GM20431 (cell line): Measurements from ENCODE around the gene SDK1.

Experiments used
- in situ Hi-C: fragments of 300-500 bp; cut with MseI, MboI; formaldehyde crosslinking; loops from one replicate; pipeline ENCODE4 v1.15.0; 2020; ENCODE audit warnings: low sequenced_read_pairs; ENCODE audit not compliant: unreplicated experiment

SDK1 gene

GRCh38 chr7:3282457-3282856 is 18.6 kb upstream of the SDK1 start:
- in situ Hi-C loops = no loop called here

GRCh38 chr7:3283130-3283704 is 17.8 kb upstream of the SDK1 start:
- in situ Hi-C loops = no loop called here

DNA sequence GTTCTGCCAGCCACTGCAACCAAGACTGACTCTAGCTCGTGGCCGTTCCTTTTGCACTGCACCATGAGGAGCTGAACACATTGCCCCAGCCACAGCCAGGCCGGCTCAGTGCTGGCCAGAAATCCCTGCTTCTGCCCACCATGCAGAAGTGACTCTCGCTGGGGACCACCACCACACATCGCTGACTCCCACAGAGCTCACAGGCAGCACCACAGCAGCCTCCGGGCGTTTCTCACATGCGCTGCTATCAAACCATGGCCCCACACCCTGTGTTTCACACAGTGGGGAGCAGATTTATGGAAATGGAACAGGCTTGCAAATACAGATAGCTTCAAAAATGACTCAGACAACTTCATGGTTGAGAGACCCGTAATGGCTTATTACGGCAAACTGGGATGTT is 15.4 kb upstream of the SDK1 start:
- in situ Hi-C loops = no loop called here

DNA sequence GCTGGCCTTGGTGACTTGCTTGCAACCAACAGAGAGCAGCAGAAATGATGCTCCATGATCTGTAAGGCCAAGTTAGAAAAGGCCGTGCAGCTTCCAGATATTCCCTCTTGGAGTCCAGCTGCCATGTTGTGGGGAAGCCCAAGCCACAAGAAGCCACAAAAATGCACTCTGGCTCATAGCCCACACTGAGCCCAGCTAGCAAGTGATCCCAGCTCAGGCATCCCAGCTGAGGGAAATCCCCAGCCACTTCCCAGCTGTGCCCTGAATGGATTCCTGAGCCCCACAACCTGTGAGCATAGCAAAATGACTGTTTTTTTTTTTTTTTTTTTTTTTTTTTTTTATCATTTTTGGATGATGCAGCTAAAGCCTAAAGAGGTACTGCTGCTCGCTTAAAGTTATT is 11.1 kb upstream of the SDK1 start:
- in situ Hi-C loops = no loop called here

DNA sequence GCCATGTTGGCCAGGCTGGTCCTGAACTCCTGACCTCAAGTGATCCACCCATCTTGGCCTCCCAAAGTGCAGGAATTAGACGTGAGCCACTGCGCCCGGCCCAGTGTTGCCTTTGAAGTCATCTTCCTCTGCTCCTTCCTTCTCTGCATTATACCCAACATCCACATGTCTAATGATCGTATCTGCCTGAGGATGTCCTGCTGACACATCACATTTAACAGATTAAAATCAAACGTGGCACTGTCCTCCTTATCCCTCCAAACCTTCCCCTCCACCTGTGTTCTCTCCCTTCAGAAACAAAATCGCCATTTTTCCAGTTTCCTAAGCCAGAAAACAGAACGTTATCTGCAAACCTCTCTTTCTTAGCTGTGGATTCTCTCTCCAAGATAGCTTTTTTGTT is 8.4 kb upstream of the SDK1 start:
- in situ Hi-C loops = no loop called here

- in situ Hi-C loops = no loop called here
Observed at GRCh38 chr7:3294432-3295100, 6.5 kb upstream of the SDK1 start.

- in situ Hi-C loops = no loop called here
Observed at GRCh38 chr7:3297105-3297819, 3.8 kb upstream of the SDK1 start.

DNA sequence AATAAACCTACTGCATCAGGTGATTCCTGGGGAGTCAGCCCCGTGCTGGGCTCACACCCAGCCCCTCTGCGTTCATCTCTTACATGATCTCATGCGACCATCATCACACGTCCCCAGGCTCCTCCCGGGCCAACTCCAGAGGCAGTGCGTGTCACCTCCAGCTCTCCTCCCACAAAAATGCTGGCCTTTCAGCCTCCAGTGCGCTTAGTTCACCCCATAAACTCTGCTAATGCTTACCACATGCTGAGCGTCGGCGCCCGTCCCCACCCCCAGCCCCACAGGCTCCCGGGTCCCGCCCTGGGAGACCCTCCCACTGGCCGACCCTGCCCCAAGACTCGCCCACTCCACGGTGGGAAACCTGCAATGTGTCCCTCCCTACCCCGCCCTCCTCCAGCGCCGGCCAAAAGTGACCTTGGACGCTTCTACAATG is 816 bp upstream of the SDK1 start:
- in situ Hi-C loops = no loop called here

GRCh38 chr7:3301449-3301731 is 338 bp downstream of the SDK1 start:
- in situ Hi-C loops = no loop called here

DNA sequence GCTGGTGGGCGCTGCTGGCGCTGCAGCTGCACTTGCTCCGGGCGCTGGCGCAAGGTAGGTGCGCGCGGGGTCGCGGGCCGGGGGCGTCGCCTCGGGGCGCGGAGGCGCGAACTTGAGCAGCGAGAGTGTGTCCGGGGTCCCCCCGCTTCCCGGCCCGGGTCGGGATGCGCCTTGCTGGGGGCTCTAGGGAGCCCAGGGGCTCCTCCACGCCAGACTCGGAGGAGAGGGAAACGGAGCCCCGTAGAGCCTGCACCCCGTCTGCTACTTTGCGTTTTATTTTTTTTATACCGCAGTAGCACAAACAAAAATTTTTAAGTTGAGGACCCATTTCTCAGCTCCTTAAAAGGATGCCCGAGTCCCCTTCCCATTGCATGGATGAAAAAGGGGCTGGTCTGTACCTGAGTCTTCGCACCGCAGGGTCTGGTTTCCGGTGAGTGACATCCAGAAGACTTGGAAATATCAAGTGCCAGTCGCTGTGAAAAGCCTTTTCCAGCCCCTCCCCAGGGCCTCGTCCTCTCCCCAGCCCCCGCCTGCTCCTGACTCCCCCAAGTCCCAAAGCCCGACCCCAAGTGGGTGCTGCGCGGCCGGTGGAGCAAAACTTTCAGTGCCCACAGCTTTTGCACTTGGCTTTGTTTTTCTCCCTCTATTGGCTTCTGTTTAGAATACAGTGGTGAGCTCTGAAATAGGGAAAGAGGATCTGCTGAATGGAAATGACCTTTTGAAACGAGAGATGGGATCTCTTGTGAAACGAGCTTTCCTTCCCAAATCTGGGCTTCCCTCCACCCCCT is 973 bp downstream of the SDK1 start:
- in situ Hi-C loops = no loop called here

DNA sequence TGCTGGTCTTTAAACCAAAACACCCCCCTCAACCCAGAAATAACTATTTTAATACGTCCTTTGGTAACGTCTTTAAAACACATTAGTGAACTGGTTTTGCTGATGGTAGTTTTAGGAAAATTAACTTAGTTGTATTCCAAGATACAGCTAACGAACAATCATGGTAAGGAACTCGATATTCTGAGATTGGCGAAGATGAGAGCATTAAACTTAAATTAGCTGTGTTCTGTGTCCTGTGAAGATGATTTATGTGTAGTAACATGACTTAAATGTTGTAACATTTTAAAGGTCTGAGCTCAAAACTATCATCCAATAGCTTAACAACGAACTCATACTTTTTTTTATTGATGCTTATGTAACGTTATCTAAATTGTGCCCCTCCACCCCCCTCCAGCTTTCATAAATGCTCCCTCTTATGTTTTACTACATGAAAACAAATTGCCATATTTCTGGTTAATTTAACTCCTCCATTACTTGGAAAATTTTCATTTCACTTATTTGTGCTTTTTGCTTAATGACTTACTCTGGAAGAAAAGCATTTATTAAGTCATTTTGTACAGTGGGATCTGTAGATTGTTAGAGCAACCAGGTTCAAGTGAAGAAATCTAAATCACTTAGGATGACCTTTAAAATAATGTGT is 1.7 kb downstream of the SDK1 start:
- in situ Hi-C loops = no loop called here

DNA sequence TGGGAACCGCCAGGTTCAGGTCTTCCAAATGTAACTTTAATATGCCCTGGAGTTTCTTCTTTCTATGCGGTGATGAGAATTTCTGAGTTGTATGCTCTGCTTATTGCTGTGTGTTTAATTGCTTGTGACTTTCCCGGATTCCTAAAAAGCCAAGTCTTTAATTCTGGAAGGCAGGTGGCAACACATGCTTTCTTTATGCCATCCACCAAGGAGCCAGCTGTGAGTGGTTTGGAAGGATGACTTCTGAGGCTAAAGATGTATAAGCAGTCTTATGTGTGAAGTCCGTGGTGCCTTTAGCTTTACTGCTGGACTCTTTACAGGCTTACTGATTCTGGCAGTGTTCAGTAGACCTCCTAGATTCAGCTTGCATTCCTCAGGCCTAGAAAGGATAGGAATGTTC is 3.1 kb downstream of the SDK1 start:
- in situ Hi-C loops = no loop called here

DNA sequence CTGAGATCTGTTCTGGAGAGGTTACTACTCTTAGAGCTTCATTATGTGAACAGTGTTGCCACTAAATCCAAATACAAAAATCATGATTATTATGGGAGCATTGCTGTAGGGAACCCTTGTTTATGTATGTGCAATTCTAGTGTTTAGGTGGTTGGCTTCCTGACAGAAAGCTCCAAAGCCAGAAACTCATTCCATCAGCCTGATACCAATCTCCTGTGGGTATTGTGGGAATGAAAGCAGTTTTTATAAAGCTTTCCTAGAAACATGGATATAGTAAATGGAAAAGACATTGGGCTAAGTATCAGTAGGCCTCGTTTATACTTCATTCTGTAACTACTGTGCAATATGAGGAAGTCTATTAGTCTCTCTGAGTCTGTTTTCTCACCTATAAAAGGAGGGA is 6.4 kb downstream of the SDK1 start:
- in situ Hi-C loops = no loop called here

DNA sequence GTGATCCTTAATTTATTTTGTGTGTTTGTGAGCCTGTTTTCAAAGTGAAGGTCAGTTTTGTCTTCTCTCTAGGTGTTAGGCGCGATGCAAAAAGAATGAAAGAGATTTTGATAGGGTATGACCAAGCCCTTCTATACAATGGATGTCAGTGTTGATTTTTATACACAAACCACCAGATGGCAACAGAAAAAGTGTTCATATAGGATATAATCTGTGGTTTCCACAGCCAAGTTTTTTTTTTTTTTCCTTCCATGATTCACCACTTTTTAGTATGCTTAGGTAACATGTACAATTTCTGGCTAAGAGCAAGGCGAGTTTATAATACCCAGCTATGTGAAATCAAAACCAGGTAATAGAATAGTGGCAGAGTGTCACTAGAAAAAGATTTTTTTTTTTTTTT is 8.1 kb downstream of the SDK1 start:
- in situ Hi-C loops = no loop called here

GRCh38 chr7:3309956-3310355 is 8.9 kb downstream of the SDK1 start:
- in situ Hi-C loops = no loop called here

GRCh38 chr7:3310884-3311283 is 9.8 kb downstream of the SDK1 start:
- in situ Hi-C loops = no loop called here

DNA sequence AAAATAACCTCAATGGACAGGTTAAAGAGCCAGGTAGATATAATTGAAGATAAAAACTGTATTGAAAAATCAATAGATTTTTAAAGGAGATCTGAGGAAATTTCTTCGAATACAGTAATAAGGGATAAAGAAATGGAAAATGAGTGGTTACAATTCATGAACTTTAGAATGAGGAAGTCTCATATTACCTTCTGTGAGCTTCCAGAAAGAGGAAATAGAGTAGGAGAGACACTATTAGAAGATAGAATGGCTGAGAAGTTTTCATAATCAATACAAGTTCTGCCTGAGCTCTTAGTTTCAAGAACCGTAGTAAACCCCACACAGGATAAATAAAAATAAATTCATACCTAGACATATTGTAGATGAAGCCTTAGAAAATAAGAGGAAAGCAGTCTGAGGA is 11.5 kb downstream of the SDK1 start:
- in situ Hi-C loops = no loop called here

DNA sequence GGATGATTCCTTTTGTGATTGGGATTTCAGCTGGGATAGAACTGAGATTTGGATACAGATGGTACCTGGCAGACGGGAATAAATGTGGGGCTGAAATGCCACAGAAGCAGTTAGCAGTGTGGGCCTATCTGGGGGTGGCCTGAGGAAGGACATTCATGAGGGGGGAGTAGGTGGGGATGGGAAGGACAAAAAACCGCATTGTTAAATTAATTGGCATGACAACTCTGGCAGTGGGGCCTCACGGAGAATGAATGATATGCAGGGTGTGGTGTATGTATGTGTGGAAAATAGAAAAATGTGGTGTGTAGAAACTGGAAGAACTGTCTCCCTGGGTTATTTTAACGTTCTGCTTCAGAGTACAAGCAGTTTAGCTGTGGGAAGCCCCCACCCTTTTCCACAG is 17.8 kb downstream of the SDK1 start:
- in situ Hi-C loops = no loop called here

DNA sequence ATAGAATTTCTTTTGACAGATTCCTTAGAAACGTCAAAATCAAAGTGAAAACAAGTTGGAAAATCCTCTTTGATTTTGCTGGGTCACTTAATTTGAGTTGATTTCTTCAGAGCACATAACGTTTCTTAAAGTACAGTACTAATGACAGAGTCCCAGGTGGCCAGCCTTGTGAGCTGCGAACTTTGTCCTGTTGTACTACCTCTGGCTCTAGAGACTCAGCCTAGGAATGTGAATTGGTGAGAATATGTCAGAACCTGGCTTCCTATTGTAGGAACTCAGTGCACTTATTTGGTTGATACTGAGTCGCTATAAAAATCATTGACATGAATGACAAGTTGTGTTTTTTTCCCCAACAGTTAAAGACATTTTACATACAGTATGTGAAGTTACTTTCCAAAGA is 20.2 kb downstream of the SDK1 start:
- in situ Hi-C loops = no loop called here

- in situ Hi-C loops = no loop called here
Observed at GRCh38 chr7:3321745-3322144, 20.7 kb downstream of the SDK1 start.

GRCh38 chr7:3326246-3326645 is 25.2 kb downstream of the SDK1 start:
- in situ Hi-C loops = no loop called here
